Mammary epithelial cell (primary cell): ENCODE data around the gene TNIK.

ENCODE experiments used
- CTCF ChIP-seq, 2 donors: IDR thresholded peaks in 1 of 2; conservative IDR thresholded peaks in 1 of 2; 2 replicates each; pipeline ENCODE4 v1.5.1; 2011 to 2012; ENCODE audit warnings: inconsistent platforms in 2 of 2, low read length in 2 of 2, mild to moderate bottlenecking in 2 of 2, control low read depth in 1 of 2, low read depth in 1 of 2; ENCODE audit not compliant: insufficient read depth in 1 of 2; ENCODE audit errors: extremely low read depth in 1 of 2
- EZH2 ChIP-seq: IDR thresholded peaks from 2 replicates; pipeline ENCODE4 v1.6.1; 2012; ENCODE audit warnings: low read length, inconsistent platforms, borderline replicate concordance

DNA sequence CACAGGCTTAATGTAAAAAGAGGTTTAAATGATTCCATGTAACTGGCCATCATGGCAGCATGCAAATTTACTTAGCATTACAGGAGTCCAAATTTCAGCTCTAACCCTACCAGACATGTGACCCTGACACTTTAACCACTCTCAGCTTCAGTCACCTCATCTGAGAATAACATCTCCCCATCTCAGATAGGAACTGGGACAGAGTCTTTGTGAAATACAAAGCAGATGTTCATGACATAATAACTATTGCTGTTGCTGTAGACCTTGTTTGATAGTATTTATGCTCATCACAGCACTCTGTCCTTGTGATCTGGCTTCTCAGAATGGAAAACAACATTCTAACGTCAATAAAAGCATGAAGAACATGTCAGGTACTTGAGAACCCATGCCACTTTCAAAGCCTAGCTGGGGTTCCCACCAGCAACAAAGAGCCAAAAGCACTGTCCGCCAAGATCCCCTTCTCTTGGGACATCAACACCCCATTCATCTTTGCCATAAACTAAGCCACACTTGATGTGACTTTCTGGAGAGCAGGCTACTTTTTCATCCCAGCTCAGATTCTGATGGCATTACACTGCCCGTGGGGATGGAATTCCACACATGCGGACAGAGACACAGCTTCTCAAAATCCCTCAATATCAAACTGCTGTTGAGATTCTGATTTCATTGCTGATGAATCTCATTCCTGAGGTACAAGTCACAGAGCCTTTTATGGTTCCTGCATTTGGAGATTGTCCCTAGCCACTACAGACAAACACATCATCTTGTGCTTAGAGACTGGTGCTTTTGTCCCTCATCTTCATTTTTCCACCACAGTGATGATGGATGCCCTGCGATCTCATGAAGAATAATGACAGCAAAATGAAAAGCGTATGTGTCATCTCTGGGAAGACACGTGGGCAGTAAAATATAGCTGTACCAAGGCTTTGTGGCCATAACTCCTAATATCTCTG, 202.7 kb downstream of the TNIK start:
- TF ChIP-seq CTCF (conservative IDR thresholded peaks at IDR 0.05 in 1 of 2, IDR thresholded peaks at IDR 0.05 in 1 of 2; ENCODE audit: extremely low read depth in 1 of 2, insufficient read depth in 1 of 2, low read depth in 1 of 2, low read length in 2 of 2): no peak
- no peak for TF ChIP-seq EZH2
